GM23338 (cell line): ENCODE measurements around the gene TFF2. TPM values are rescaled to one million over a fixed set of nuclear protein-coding genes. Genes with fewer than 3 reads are reported as not detected.
A peak's percentile ranks its signal among the peaks of the same experiment; 100 is the strongest.

Experiments
- ATAC-seq: fragments of 200-7000 bp; cut with Tn5 transposase; 3 replicates; pipeline ENCODE4 v1.9.1; 2020
- DNase-seq: peaks from one replicate; pipeline ENCODE4 v3.0.0-alpha.2; 2015; ENCODE audit warnings: low spot score
- H2AFZ ChIP-seq: fragments of 200-600 bp; sonication (generic); 2 replicates; pipeline ENCODE4 v1.8.0; 2016; ENCODE audit warnings: antibody characterized with exemption, mild to moderate bottlenecking, moderate library complexity
- H3F3A ChIP-seq: fragments of 200-600 bp; sonication (generic); replicated peaks from 2 replicates; pipeline ENCODE4 v1.8.0; 2017; ENCODE audit warnings: antibody characterized with exemption, mixed run types, low read depth
- H3K27ac ChIP-seq: fragments of 200-600 bp; sonication (generic); 2 replicates; pipeline ENCODE4 v1.6.1; 2016; ENCODE audit warnings: low read depth
- H3K27me3 ChIP-seq: fragments of 200-600 bp; sonication (generic); 2 replicates; pipeline ENCODE4 v1.8.0; 2016; ENCODE audit warnings: mild to moderate bottlenecking, mixed run types, moderate library complexity; ENCODE audit not compliant: insufficient read depth
- H3K36me3 ChIP-seq: fragments of 200-600 bp; sonication (generic); 2 replicates; pipeline ENCODE4 v1.8.0; 2016; ENCODE audit warnings: mild to moderate bottlenecking; ENCODE audit not compliant: insufficient read depth
- H3K4me1 ChIP-seq: fragments of 200-600 bp; sonication (generic); 2 replicates; pipeline ENCODE4 v1.8.0; 2016; ENCODE audit warnings: mild to moderate bottlenecking, moderate library complexity; ENCODE audit not compliant: insufficient read depth
- H3K4me2 ChIP-seq: fragments of 200-600 bp; sonication (generic); 2 replicates; pipeline ENCODE4 v1.7.1; 2017; ENCODE audit warnings: mixed run types
- H3K4me3 ChIP-seq: fragments of 200-600 bp; sonication (generic); 2 replicates; pipeline ENCODE4 v1.6.1; 2016; ENCODE audit warnings: mixed run types
- H3K79me2 ChIP-seq: fragments of 200-600 bp; sonication (generic); replicated peaks from 2 replicates; pipeline ENCODE4 v1.8.0; 2017; ENCODE audit warnings: mild to moderate bottlenecking; ENCODE audit not compliant: insufficient read depth
- H3K9me2 ChIP-seq: fragments of 200-600 bp; sonication (generic); 2 replicates; pipeline ENCODE4 v1.8.0; 2017; ENCODE audit not compliant: insufficient read depth
- H4K20me1 ChIP-seq: fragments of 200-600 bp; sonication (generic); replicated peaks from 2 replicates; pipeline ENCODE4 v1.8.0; 2017; ENCODE audit warnings: mild to moderate bottlenecking; ENCODE audit not compliant: insufficient read depth
- H3K27ac Mint-ChIP-seq: 2 replicates; pipeline ENCODE4 v1.8.0; 2020; ENCODE audit warnings: inconsistent platforms, mild to moderate bottlenecking, moderate library complexity, mixed read lengths
- H3K27me3 Mint-ChIP-seq: 3 replicates; pipeline ENCODE4 v1.8.0; 2022; ENCODE audit warnings: low read depth, mild to moderate bottlenecking, moderate library complexity, mixed read lengths, inconsistent platforms; ENCODE audit not compliant: insufficient read depth, poor library complexity
- H3K36me3 Mint-ChIP-seq: 3 replicates; pipeline ENCODE4 v1.8.0; 2021; ENCODE audit warnings: low read depth, mild to moderate bottlenecking, inconsistent platforms, moderate library complexity, mixed read lengths
- H3K4me1 Mint-ChIP-seq: 3 replicates; pipeline ENCODE4 v1.8.0; 2020; ENCODE audit warnings: mild to moderate bottlenecking, inconsistent platforms, mixed read lengths
- H3K4me3 Mint-ChIP-seq: 3 replicates; pipeline ENCODE4 v1.8.0; 2021; ENCODE audit warnings: moderate library complexity, mild to moderate bottlenecking, inconsistent platforms, mixed read lengths
- H3K9me3 Mint-ChIP-seq: 3 replicates; pipeline ENCODE4 v1.8.0; 2020; ENCODE audit warnings: moderate library complexity, mild to moderate bottlenecking, inconsistent platforms, mixed read lengths
- EZH2 ChIP-seq: fragments of 200-600 bp; sonication (generic); IDR thresholded peaks from one replicate; pipeline ENCODE4 v1.8.0; 2017; ENCODE audit warnings: antibody characterized with exemption, mild to moderate bottlenecking, low read depth; ENCODE audit not compliant: unreplicated experiment
- JUNB ChIP-seq: IDR thresholded peaks from one replicate; pipeline ENCODE4 v1.6.1; 2016; ENCODE audit warnings: antibody characterized with exemption; ENCODE audit not compliant: unreplicated experiment
- NANOG ChIP-seq: IDR thresholded peaks from 2 replicates; pipeline ENCODE4 v1.6.1; 2016; ENCODE audit warnings: antibody characterized with exemption, borderline replicate concordance
- POLR2AphosphoS5 ChIP-seq: IDR thresholded peaks from 2 replicates; pipeline ENCODE4 v1.6.1; 2016; ENCODE audit warnings: antibody characterized with exemption, low read depth
- polyA plus RNA-seq: library from polyadenylated mRNA; unstranded; fragments of >200 nt; fragmentation: Nextera tagmentation; extraction: Ambion mirVana; gene quantifications from 2 replicates; pipeline ENCODE4 v1.2.1, GENCODE V29; 2016
- total RNA-seq: library from RNA; depleted of rRNA; stranded (reverse); fragments of >200 nt; shearing (Covaris generic); gene quantifications from 2 replicates; pipeline ENCODE4 v1.2.3, GENCODE V29; 2014
- TF ChIP-seq, protein P1 (sequence below): IDR thresholded peaks from 2 replicates; pipeline ENCODE4 v1.6.1; 2016; ENCODE audit warnings: antibody characterized with exemption
- TF ChIP-seq, protein P2 (sequence below): IDR thresholded peaks from one replicate; pipeline ENCODE4 v1.6.1; 2018; ENCODE audit warnings: antibody characterized with exemption; ENCODE audit not compliant: unreplicated experiment

The TFF2 gene
- total and polyA plus RNA-seq, 2 experiments from 2014 or later: not detected

DNA sequence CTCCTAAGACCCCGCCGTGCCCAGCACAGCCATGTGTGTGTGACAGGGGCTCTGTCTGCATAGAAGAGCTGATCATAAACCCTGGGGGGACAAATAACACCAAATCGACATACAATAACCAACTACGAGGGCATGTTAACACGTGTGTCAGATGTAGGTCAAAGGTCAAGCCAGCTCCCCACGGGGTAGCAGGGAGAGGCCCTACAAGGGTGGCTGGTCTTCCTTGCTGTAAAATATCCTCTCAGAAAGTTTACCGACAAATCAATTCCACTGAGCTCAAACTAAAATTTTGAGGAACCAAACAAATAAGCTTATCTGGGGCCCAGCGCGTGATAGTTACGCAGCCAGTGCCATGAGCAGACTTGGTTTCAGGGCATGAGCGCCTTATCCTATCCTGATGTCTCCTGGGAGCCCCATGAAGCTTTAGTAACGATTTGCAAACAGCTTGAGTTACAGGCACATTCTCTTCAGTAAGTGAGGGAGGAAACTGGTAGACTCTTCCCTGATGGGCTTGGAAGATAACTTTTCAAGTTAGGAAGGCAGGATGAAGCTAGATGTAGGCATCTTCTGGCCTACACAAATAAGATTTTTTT, 47.7 kb upstream of the TFF2 start:
- Histone ChIP-seq H3K9me2 (0 out of 2 replicates have a peak, but pooled peaks cover 3% of the 10 kb centered on the region), H3K79me2 (no peaks in the 10 kb centered on the region), H3K36me3 (no peaks in the 10 kb centered on the region), H3K4me2 (no peak overlapping the region), H3K27me3 (no peaks in the 10 kb centered on the region), H3F3A (no peaks in the 10 kb centered on the region), H3K4me1 (no peaks in the 10 kb centered on the region), H4K20me1 (no peaks in the 10 kb centered on the region), H3K27ac (no peak overlapping the region), H2AFZ (0 out of 2 replicates have a peak overlapping the region, but pooled peaks have one; percentile 63), H3K4me3 (no peak overlapping the region)
- peak; percentile 26; the same call in 1 of the 3 replicates for ATAC-seq
- no peak overlapping the region for H3K27ac Mint-ChIP-seq
- H3K27me3 Mint-ChIP-seq: peaks cover 5% of the 10 kb centered on the region
- H3K4me1 Mint-ChIP-seq: peaks cover 4% of the 10 kb centered on the region; the same call in 2 of the 3 replicates
- peaks cover 5% of the 10 kb centered on the region; the same call in 1 of the 3 replicates for H3K9me3 Mint-ChIP-seq
- H3K36me3 Mint-ChIP-seq: no peaks in the 10 kb centered on the region; the same call in 1 of the 3 replicates
- TF ChIP-seq POLR2AphosphoS5 (no peak), JUNB (no peak)
- no peak for DNase-seq
- no peak overlapping the region for H3K4me3 Mint-ChIP-seq

DNA sequence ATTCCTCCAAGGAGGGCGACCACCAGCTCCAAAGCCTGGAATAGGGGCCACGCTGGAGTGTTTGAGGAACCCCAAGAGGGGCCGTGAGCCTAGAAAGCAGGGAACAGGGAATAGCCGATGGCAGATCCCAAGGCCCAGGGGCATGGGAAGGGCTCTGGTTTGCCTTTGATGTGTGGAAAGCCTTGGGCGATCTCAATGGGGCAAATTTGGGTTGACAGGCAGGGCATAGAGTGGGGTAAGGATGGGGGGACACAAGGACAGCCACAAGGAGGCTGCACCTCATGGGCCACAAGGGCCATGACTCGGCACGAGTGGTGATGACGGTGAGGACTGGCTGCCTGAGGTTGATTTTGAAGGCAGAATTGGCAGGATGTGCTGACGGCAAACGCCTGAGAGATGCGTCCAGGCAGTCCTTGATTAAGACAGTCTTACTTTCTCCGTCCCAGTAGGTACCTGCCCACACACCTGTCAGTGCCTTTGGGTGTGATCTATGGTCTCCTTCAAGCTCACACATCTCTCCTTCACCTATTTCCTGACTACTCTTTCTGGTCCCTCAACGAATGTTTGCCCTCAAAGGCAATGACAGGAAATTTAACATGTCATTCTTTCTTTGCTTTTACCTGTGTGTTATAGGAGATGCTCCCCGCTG, 47.1 kb upstream of the TFF2 start:
- no peak overlapping the region for H3K4me3 ChIP-seq
- TF ChIP-seq EZH2 (no peak), NANOG (no peak)
- TF ChIP-seq, protein P1, sequence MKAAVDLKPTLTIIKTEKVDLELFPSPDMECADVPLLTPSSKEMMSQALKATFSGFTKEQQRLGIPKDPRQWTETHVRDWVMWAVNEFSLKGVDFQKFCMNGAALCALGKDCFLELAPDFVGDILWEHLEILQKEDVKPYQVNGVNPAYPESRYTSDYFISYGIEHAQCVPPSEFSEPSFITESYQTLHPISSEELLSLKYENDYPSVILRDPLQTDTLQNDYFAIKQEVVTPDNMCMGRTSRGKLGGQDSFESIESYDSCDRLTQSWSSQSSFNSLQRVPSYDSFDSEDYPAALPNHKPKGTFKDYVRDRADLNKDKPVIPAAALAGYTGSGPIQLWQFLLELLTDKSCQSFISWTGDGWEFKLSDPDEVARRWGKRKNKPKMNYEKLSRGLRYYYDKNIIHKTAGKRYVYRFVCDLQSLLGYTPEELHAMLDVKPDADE: no peak
- TF ChIP-seq, protein P2, sequence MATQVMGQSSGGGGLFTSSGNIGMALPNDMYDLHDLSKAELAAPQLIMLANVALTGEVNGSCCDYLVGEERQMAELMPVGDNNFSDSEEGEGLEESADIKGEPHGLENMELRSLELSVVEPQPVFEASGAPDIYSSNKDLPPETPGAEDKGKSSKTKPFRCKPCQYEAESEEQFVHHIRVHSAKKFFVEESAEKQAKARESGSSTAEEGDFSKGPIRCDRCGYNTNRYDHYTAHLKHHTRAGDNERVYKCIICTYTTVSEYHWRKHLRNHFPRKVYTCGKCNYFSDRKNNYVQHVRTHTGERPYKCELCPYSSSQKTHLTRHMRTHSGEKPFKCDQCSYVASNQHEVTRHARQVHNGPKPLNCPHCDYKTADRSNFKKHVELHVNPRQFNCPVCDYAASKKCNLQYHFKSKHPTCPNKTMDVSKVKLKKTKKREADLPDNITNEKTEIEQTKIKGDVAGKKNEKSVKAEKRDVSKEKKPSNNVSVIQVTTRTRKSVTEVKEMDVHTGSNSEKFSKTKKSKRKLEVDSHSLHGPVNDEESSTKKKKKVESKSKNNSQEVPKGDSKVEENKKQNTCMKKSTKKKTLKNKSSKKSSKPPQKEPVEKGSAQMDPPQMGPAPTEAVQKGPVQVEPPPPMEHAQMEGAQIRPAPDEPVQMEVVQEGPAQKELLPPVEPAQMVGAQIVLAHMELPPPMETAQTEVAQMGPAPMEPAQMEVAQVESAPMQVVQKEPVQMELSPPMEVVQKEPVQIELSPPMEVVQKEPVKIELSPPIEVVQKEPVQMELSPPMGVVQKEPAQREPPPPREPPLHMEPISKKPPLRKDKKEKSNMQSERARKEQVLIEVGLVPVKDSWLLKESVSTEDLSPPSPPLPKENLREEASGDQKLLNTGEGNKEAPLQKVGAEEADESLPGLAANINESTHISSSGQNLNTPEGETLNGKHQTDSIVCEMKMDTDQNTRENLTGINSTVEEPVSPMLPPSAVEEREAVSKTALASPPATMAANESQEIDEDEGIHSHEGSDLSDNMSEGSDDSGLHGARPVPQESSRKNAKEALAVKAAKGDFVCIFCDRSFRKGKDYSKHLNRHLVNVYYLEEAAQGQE: no peak
- Mint-ChIP-seq H3K4me3 (no peak overlapping the region), H3K4me1 (peaks cover 3% of the 10 kb centered on the region; the same call in 1 of the 3 replicates), H3K36me3 (no peaks in the 10 kb centered on the region; the same call in 1 of the 3 replicates), H3K27me3 (peaks cover 5% of the 10 kb centered on the region), H3K9me3 (peaks cover 5% of the 10 kb centered on the region; the same call in 1 of the 3 replicates), H3K27ac (no peak overlapping the region)
- DNase-seq (no peak), ATAC-seq (no peak)
- H3K79me2 ChIP-seq: no peaks in the 10 kb centered on the region
- H3K36me3 ChIP-seq: no peaks in the 10 kb centered on the region
- no peaks in the 10 kb centered on the region for H3F3A ChIP-seq
- H3K4me1 ChIP-seq: no peaks in the 10 kb centered on the region
- no peak overlapping the region for H3K4me2 ChIP-seq
- H3K9me2 ChIP-seq: 0 out of 2 replicates have a peak, but pooled peaks cover 3% of the 10 kb centered on the region
- no peak overlapping the region for H2AFZ ChIP-seq
- H3K27me3 ChIP-seq: no peaks in the 10 kb centered on the region
- no peaks in the 10 kb centered on the region for H4K20me1 ChIP-seq
- no peak overlapping the region for H3K27ac ChIP-seq
